ENCODE measurements around the gene PACRG.

Gene PACRG

DNA sequence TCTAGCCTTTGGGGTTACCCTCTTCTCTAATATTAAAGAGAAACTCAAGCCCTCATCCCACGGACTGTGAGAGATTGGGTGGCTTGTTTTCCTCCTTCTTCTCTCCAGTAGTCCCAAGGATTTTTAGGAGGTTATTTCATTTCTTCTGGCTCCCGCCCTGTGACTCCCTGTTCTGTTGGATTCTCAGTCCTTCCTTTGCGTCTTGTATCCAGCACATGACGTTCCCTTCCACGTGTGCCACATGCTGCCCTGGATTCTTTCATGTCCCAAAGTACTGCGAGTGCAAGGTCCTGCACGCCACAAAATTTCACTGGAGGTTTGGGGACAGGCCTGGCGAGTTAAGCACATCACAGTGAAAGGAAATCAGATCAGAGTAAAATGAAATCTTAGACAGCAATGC is 213.4 kb downstream of the PACRG start:
- Histone ChIP-seq H3K9ac (no peak overlapping the region), H3K79me2 (ENCODE audit: insufficient read depth, low read depth) (no peaks in the 10 kb centered on the region), H3K4me1 (ENCODE audit: low read depth, poor library complexity, severe bottlenecking) (no peaks in the 10 kb centered on the region), H3K27ac (no peak overlapping the region), H2AFZ (ENCODE audit: low read depth) (no peak overlapping the region), H4K20me1 (ENCODE audit: insufficient read depth) (no peaks in the 10 kb centered on the region), H3K4me2 (no peak overlapping the region), H3K27me3 (ENCODE audit: insufficient read depth, low read depth) (no peaks in the 10 kb centered on the region), H3K4me3 (IDR thresholded peaks at IDR 0.05; ENCODE audit: insufficient read depth, low read depth, low read length) (no peak overlapping the region), H3K36me3 (ENCODE audit: insufficient read depth) (no peaks in the 10 kb centered on the region)
- TF ChIP-seq, protein P1, sequence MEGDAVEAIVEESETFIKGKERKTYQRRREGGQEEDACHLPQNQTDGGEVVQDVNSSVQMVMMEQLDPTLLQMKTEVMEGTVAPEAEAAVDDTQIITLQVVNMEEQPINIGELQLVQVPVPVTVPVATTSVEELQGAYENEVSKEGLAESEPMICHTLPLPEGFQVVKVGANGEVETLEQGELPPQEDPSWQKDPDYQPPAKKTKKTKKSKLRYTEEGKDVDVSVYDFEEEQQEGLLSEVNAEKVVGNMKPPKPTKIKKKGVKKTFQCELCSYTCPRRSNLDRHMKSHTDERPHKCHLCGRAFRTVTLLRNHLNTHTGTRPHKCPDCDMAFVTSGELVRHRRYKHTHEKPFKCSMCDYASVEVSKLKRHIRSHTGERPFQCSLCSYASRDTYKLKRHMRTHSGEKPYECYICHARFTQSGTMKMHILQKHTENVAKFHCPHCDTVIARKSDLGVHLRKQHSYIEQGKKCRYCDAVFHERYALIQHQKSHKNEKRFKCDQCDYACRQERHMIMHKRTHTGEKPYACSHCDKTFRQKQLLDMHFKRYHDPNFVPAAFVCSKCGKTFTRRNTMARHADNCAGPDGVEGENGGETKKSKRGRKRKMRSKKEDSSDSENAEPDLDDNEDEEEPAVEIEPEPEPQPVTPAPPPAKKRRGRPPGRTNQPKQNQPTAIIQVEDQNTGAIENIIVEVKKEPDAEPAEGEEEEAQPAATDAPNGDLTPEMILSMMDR (conservative IDR thresholded peaks at IDR 0.05; ENCODE audit: low read depth, low read length): no peak

DNA sequence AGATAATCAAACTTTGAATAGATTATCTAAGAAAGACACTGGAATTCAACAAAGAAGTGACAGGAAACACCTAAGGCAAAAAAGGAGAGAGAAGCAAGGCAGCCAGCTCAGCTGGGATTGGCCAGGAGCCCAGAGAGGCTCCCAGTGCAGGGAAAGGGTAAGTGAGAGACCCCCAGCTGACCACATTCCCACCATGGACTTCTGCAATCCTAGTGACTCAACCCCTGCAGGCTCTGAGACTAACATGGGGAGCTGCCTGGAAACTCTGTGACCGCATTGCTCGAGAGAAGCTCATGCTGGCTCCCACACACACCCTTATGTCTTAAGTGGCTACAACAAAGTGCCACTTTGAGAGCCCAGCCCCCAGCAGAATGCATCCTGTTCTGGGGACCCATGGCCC is 215.1 kb downstream of the PACRG start:
- H3K79me2 ChIP-seq (ENCODE audit: insufficient read depth, low read depth): no peaks in the 10 kb centered on the region
- TF ChIP-seq, protein P1 (conservative IDR thresholded peaks at IDR 0.05; ENCODE audit: low read depth, low read length): no peak
- H3K36me3 ChIP-seq (ENCODE audit: insufficient read depth): no peaks in the 10 kb centered on the region
- no peak overlapping the region for H2AFZ ChIP-seq (ENCODE audit: low read depth)
- H3K27ac ChIP-seq: no peak overlapping the region
- no peaks in the 10 kb centered on the region for H3K27me3 ChIP-seq (ENCODE audit: insufficient read depth, low read depth)
- H3K4me2 ChIP-seq: no peak overlapping the region
- H3K4me1 ChIP-seq (ENCODE audit: low read depth, poor library complexity, severe bottlenecking): no peaks in the 10 kb centered on the region
- no peak overlapping the region for H3K9ac ChIP-seq
- H3K4me3 ChIP-seq (IDR thresholded peaks at IDR 0.05; ENCODE audit: insufficient read depth, low read depth, low read length): no peak overlapping the region
- no peaks in the 10 kb centered on the region for H4K20me1 ChIP-seq (ENCODE audit: insufficient read depth)

DNA sequence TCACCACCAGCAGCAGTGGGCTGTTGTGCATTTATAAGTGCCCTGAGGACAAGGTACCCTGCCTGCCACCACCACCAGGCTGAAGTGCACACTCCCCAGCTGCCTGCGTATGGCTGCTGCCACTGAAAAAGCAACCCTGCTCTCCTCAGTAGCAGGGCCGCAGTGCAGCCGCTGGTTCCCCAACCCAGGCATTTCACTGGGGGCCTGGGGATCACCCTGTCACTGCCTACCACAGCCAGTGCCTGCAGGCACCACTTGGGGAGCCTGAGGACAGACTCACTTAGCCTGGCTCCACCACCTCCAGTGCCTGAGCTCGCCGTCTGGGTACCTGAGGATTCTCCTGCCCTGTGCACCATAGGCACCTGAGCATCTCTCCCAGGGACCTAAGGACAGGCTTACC is 215.6 kb downstream of the PACRG start:
- H4K20me1 ChIP-seq (ENCODE audit: insufficient read depth): no peaks in the 10 kb centered on the region
- H3K4me2 ChIP-seq: no peak overlapping the region
- H2AFZ ChIP-seq (ENCODE audit: low read depth): no peak overlapping the region
- H3K9ac ChIP-seq: no peak overlapping the region
- H3K79me2 ChIP-seq (ENCODE audit: insufficient read depth, low read depth): no peaks in the 10 kb centered on the region
- no peak overlapping the region for H3K27ac ChIP-seq
- no peaks in the 10 kb centered on the region for H3K36me3 ChIP-seq (ENCODE audit: insufficient read depth)
- no peaks in the 10 kb centered on the region for H3K27me3 ChIP-seq (ENCODE audit: insufficient read depth, low read depth)
- TF ChIP-seq, protein P1 (conservative IDR thresholded peaks at IDR 0.05; ENCODE audit: low read depth, low read length): no peak
- no peaks in the 10 kb centered on the region for H3K4me1 ChIP-seq (ENCODE audit: low read depth, poor library complexity, severe bottlenecking)
- no peak overlapping the region for H3K4me3 ChIP-seq (IDR thresholded peaks at IDR 0.05; ENCODE audit: insufficient read depth, low read depth, low read length)

DNA sequence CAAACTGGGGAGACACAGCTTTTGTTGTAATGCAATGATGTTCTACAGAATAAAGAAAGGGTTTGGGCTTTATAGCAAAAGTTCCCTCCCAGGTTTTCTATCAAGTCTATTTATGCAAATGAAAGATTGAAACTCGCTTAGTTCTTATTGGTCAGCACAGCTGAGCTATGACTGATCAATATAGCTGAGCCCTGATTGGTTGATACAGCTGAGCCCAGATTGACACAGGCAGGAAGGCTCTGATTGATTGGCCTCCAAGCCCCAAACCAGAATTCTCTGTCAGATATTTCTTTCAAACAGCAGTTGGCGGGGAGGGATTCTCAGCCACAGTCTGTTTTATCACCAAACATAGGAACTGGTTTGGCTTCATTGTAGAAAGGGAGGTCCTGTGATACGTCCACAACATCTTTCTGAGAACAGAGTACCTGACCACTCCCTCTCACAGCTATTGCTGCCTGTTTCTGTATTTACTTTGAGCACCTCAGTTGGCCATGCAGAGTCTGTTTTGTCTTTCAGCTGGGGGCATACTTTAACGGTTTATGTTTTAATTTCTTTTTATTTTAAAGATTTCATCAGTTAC is 223.5 kb downstream of the PACRG start:
- H3K79me2 ChIP-seq (ENCODE audit: insufficient read depth, low read depth): no peaks in the 10 kb centered on the region
- no peak overlapping the region for H3K4me3 ChIP-seq (IDR thresholded peaks at IDR 0.05; ENCODE audit: insufficient read depth, low read depth, low read length)
- no peak overlapping the region for H3K9ac ChIP-seq
- no peaks in the 10 kb centered on the region for H3K4me1 ChIP-seq (ENCODE audit: low read depth, poor library complexity, severe bottlenecking)
- H2AFZ ChIP-seq (ENCODE audit: low read depth): no peak overlapping the region
- H3K4me2 ChIP-seq: no peak overlapping the region
- H3K27me3 ChIP-seq (ENCODE audit: insufficient read depth, low read depth): no peaks in the 10 kb centered on the region
- no peak overlapping the region for H3K27ac ChIP-seq
- TF ChIP-seq, protein P1 (conservative IDR thresholded peaks at IDR 0.05; ENCODE audit: low read depth, low read length): no peak
- H3K36me3 ChIP-seq (ENCODE audit: insufficient read depth): no peaks in the 10 kb centered on the region
- no peaks in the 10 kb centered on the region for H4K20me1 ChIP-seq (ENCODE audit: insufficient read depth)
